ENCODE data around the gene PSD2.

The PSD2 gene

DNA sequence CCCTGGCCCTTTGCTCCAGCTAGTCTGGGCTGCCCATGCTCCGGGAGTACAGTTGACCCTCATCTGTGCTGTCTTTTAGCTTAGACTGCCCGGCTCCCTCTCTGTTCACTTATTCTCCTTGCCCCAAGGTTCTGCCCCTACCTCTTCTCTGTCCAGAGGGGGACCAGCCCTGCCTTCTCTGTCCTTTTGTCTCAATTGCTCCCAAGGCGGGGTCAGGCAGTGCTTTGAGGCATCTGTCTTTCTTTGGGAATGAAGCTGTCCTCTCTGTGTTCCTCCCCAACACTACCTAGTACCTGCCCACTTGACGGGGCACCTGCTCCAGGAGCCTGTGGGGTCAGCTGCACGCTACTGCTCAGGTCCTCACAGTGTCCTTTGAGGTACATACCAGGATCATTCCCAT lies 59.3 kb downstream of the PSD2 start:
- no peak overlapping the region for H3K4me3 ChIP-seq (ENCODE audit: low read depth, low read length)
- no peak for DNase-seq (ENCODE audit: low read depth)
- TF ChIP-seq CTCF (IDR thresholded peaks at IDR 0.05; ENCODE audit: low read depth, low read length) (no peak), MYC (IDR thresholded peaks at IDR 0.05; ENCODE audit: low read depth, low read length) (no peak), POLR2A (IDR thresholded peaks at IDR 0.05; ENCODE audit: extremely low read depth, insufficient read length) (no peak)
- TF ChIP-seq, protein P1, sequence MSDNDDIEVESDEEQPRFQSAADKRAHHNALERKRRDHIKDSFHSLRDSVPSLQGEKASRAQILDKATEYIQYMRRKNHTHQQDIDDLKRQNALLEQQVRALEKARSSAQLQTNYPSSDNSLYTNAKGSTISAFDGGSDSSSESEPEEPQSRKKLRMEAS (IDR thresholded peaks at IDR 0.05; ENCODE audit: low read depth, low read length) = no peak

DNA sequence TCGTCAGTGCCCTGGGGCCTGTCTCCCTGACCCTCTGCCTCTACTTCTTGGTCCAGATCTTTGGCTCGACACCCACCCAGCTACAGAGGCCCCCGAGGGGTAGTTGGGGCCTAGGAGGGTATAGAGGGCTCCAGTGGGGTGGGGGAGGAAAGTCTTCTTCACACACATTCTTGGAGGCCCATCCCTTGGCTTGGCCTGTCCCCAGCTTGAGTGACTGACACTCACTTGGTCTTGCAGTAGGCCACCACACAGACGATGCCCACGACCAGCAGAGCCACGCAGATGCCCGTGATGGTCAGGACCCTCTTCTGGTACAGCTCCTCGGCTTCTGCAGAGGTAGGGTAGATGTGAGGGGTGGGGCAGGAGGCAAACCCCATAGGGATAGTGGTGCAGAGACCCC lies 59.8 kb downstream of the PSD2 start:
- H3K4me3 ChIP-seq (ENCODE audit: low read depth, low read length) = no peak overlapping the region
- DNase-seq (ENCODE audit: low read depth) = no peak
- no peak for TF ChIP-seq MYC (IDR thresholded peaks at IDR 0.05; ENCODE audit: low read depth, low read length)
- TF ChIP-seq CTCF (IDR thresholded peaks at IDR 0.05; ENCODE audit: low read depth, low read length) = no peak
- TF ChIP-seq, protein P1 (IDR thresholded peaks at IDR 0.05; ENCODE audit: low read depth, low read length) = no peak
- TF ChIP-seq POLR2A (IDR thresholded peaks at IDR 0.05; ENCODE audit: extremely low read depth, insufficient read length) = no peak

DNA sequence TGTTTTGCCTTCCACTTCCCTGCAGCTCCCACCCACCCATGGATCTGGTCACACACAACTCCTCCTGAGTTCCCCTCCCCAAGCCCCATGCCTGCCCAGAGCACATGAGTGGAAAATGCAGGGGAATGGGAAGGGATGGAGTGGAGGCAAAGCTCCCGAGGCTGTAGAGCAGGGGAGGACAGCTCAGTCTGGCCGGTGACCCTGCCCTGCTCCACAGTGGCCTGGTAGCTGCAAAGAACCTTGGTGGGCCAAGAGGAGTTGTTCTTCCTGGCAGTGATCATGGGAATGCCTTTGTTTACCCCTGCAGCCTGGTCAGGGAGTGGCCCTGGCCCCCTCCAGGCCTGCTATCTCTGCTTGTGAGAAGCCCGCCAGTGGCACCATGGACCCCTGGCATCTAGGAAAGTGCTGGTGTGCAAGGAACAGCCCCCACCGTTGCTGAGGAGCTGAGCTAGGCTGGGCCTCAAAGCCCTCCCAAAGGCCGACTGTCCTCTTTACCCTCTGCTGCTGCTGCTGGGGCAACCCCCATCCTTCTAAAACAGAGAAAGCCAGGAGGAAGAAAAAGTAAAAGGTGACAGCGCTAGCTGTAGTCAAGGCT lies 60.4 kb downstream of the PSD2 start:
- DNase-seq (ENCODE audit: low read depth) = no peak
- no peak overlapping the region for H3K4me3 ChIP-seq (ENCODE audit: low read depth, low read length)
- TF ChIP-seq MYC (IDR thresholded peaks at IDR 0.05; ENCODE audit: low read depth, low read length) (no peak), POLR2A (IDR thresholded peaks at IDR 0.05; ENCODE audit: extremely low read depth, insufficient read length) (no peak), CTCF (IDR thresholded peaks at IDR 0.05; ENCODE audit: low read depth, low read length) (no peak)
- TF ChIP-seq, protein P1 (IDR thresholded peaks at IDR 0.05; ENCODE audit: low read depth, low read length) = no peak

DNA sequence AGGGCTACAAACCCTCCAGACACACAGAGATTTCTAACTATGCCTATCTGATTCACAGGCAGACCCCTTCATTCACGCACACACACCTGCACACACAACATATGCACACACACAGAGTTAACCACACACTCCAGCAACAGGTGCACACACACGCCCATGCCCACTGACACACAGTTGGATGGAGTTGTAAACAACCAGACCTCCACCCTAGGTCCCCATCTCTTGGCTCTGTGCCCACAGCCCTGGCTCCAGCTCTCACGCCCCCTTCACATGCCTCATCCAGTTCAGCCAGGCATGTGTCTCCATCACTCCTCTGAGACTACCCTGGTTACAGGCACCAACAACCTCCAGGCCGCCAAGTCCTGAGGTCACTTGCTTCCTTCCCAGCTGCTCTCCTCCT lies 61.1 kb downstream of the PSD2 start:
- TF ChIP-seq CTCF (IDR thresholded peaks at IDR 0.05; ENCODE audit: low read depth, low read length) (no peak), POLR2A (IDR thresholded peaks at IDR 0.05; ENCODE audit: extremely low read depth, insufficient read length) (no peak), MYC (IDR thresholded peaks at IDR 0.05; ENCODE audit: low read depth, low read length) (no peak)
- TF ChIP-seq, protein P1 (IDR thresholded peaks at IDR 0.05; ENCODE audit: low read depth, low read length) = no peak
- H3K4me3 ChIP-seq (ENCODE audit: low read depth, low read length) = no peak overlapping the region
- no peak for DNase-seq (ENCODE audit: low read depth)

DNA sequence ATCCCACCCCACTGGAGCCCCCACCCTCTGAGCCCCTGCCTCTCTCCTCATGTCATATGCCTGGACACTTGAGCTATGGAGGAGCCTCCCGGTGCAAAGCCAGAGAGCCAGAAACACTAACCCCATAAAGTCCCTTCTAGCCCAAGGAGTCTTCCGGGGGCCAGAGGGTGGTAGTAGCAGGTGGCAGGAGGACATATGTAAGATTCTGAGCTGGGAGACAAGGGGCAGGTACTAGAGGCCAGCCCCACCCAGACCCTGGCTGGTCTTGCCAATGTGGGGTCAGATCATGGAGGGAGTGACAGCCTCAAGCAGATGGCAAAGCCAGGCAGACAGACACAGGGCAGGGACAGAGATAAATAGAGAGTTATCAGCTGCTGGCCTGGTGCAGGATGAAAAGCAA lies 63.4 kb downstream of the PSD2 start:
- TF ChIP-seq, protein P1 (IDR thresholded peaks at IDR 0.05; ENCODE audit: low read depth, low read length) = no peak
- TF ChIP-seq CTCF (IDR thresholded peaks at IDR 0.05; ENCODE audit: low read depth, low read length) = no peak
- TF ChIP-seq POLR2A (IDR thresholded peaks at IDR 0.05; ENCODE audit: extremely low read depth, insufficient read length) = no peak
- TF ChIP-seq MYC (IDR thresholded peaks at IDR 0.05; ENCODE audit: low read depth, low read length) = no peak
- DNase-seq (ENCODE audit: low read depth) = no peak
- no peak overlapping the region for H3K4me3 ChIP-seq (ENCODE audit: low read depth, low read length)

Measured in NB4 (cell line).